ENCODE data around the gene COL4A2.

GRCh38 chr13:110431425-110432294, 124.6 kb downstream of the COL4A2 start:
- no peak for TF ChIP-seq CTCF (IDR thresholded peaks at IDR 0.05)
- no peak for TF ChIP-seq EZH2 (IDR thresholded peaks at IDR 0.05; ENCODE audit: borderline replicate concordance, insufficient read depth, low read depth, low read length, poor library complexity, severe bottlenecking)

Data from B cell (primary cell).